C4-2B (cell line): ENCODE data around the gene ARAP1.
"Not testable (repeated sequence)": the region's sequence is repeated elsewhere in the genome, so short reads cannot be mapped to it uniquely, and the experiment has no call there.

Experiments
- H3K27ac ChIP-seq: fragments of 450-650 bp; 2 replicates; pipeline ENCODE4 v1.5.1; 2017
- ZFX ChIP-seq: fragments of 450-650 bp; IDR thresholded peaks from 2 replicates; pipeline ENCODE4 v1.6.1; 2017
- TF ChIP-seq, protein P1 (sequence below): fragments of 450-650 bp; conservative IDR thresholded peaks from 2 replicates; pipeline ENCODE4 v1.5.1; 2017; ENCODE audit warnings: mild to moderate bottlenecking

The ARAP1 gene

DNA sequence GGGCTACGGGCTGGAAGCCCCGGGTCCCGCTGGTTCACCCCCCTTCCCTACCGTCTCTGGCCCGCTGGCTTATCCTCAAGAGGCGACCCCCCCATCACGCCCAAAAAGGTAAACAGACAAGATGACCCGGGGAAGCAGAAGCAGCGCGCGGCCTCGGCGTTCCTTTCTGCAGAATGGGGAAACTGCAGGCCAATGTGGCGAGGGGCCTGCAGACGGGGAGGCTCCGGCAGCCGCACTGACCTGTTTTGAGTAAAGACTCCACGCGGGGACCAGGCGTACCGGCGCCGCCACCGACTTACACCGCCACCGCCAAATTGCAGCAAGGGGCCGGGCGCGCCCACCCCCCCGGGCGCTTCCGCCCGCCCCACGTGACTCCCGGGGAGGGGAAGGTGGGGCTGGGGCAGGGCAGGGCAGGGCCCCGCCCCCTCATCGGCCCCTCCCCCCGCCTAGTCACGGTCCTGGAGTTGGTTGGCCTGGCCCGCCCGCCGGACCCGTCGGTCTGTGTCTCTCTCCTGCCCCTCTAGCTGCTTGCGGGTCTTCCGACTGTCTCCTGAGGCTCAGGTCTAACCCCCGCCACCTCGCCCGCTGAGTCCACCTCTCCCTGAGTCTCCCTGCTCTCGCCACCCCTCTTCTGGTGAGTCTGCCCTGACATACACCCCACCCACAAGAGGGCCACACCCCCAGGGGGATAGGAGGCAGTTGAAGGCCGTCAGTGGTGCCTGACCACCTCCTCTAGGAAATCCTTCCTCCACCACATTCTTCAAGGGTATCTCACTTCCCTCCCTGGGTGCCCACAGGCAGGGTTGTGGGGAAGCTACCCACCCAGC, at the start of gene ARAP1:
Gene ARAP1 (minus strand): TSS at position 321 of the 827 bp plus-strand sequence. CDS start 25,280 bp downstream, outside the sequence.
- H3K27ac ChIP-seq: peak within 1 kb of the TSS; percentile 84
- peak; percentile 69; the same call in 1 of the 2 replicates for TF ChIP-seq ZFX
- TF ChIP-seq, protein P1, sequence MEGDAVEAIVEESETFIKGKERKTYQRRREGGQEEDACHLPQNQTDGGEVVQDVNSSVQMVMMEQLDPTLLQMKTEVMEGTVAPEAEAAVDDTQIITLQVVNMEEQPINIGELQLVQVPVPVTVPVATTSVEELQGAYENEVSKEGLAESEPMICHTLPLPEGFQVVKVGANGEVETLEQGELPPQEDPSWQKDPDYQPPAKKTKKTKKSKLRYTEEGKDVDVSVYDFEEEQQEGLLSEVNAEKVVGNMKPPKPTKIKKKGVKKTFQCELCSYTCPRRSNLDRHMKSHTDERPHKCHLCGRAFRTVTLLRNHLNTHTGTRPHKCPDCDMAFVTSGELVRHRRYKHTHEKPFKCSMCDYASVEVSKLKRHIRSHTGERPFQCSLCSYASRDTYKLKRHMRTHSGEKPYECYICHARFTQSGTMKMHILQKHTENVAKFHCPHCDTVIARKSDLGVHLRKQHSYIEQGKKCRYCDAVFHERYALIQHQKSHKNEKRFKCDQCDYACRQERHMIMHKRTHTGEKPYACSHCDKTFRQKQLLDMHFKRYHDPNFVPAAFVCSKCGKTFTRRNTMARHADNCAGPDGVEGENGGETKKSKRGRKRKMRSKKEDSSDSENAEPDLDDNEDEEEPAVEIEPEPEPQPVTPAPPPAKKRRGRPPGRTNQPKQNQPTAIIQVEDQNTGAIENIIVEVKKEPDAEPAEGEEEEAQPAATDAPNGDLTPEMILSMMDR: no peak

DNA sequence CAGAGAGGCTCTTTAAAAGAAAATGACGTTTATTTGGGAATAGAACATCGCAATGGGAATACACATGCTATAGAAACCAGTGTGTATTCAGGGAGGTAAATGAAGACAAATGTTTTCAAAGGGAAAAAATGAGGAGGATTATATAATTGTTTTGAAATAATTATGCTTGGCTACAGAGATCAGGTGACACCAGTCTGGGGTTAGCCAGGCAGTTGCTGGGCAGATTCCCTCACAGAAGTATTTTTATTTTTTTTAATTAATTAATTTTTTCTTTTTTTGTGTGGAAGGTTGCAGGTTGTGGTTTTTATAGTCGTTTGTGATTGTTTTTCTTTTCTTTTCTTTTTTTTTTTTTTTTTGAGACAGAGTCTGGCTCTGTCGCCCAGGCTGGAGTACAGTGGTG, 47.2 kb upstream of the ARAP1 start:
- no peak overlapping the region for H3K27ac ChIP-seq
- TF ChIP-seq ZFX: no peak
- TF ChIP-seq, protein P1: no peak

DNA sequence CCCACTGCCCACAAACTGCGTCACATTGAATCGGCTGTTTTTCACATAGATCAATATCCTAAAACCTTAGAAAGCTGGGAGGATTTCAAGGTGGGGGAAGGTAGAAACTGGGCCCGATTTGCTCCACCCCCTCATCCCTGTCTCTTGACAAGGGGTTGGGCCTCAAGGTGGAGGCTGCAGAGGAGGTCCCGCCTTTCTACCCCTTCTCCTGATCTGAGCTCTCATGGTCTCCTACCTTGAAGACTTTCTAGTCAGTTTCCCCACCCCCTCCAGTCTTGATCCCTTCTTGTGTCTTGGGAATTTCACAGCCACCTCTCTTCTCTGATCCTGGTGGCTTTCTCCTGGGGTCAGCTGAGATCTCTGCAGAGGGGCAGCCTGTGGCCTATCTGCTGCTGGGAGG, 46.2 kb upstream of the ARAP1 start:
- no peak overlapping the region for H3K27ac ChIP-seq
- TF ChIP-seq ZFX: no peak
- TF ChIP-seq, protein P1: no peak

DNA sequence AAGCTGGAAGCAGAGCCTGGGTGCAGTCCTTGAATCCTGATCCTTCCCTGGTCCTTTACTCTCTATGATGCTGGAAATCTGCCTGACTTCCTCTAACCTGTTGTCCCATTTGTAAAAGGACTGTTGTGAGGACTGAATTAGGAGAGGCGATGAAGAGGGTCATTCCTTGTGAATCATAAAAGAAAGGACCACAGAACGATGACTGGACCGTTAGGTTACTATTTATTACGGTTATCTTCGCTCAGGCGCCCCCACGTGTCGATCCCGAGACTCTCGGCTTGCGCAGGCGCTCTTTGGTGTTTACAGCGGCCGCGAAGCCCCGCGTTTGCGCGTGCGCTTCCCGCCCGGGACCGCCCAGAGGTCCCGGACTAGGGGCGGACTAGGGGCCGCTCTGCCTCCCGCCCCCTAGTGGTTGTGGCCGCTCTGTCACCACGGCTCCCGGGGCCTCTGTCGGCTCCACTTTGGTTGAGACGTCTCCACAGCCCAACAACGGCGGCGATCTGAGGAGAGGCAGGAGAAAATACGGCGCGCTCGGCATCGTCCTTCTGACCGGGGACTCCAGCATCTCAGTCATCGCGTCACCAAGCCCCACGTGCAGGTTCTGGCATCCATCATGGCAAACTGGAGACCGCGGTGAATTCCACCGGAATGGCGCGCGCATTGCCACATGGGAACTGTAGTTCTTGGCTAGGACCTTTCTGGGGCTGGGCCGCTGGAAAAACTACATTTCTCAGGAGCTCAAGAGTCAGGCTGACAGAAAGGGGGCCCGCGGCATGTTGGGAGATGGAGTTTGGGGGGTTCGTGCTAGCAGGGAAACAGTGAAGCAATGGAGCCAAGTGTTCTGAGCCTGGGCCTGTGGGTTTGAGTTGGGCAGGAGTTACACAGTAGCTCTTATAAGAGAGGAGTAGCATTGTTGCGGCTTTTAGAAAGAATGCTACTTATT, 41.5 kb upstream of the ARAP1 start, which contains the start of gene STARD10:
Gene STARD10 (minus strand): TSS at position 623 of the 943 bp plus-strand sequence. CDS start 12,866 bp downstream, outside the sequence.
- peak within 1 kb of the TSS; percentile 59 for H3K27ac ChIP-seq
- TF ChIP-seq ZFX: no peak
- TF ChIP-seq, protein P1: peak; percentile 100

DNA sequence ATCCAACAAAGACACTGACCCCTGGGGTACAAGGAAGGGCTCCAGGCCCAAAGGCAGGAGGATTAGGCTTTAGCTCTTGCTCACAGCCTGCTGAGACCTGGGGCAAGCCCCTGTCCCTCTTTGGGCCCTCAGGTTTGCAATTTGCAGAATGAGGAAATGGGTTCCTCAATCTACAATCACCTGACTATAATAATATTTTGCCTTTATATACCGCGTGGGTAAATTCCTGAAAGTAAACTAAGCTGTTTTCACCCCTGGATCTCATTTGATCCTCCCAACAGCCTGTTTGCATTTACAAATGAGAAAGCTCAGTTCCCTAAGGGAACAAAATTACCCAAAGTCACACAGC, 40.8 kb upstream of the ARAP1 start:
- no peak overlapping the region; the same call in 1 of the 2 replicates for H3K27ac ChIP-seq
- TF ChIP-seq, protein P1: no peak
- TF ChIP-seq ZFX: no peak

DNA sequence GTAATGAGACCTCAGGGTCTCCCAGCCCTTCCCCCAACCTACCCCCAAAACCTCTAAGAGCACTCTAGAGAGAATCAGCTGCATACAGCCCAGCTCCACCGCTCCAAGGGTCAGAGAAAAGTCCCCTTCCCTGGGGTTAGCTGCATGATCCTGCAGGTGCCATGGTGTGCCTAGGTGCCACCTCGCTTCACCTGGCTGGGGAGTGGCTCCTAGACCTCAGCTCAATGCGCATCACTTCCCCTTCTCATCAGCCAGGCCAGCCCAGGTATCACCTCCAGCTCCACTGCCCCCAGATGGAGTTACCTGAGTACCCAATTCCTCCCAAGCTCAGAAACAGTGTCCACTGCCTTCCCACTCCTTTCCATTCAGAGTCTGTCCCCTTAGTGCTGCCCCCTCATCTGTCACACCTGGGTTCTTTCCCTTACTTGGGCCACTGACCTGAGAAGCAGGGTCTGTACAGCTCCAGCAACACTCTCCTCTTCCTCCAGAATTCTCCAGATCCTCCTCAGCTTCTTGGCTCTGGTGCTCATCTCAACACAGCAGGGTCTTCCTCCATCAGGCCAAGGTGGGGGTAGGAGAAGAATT, 40.3 kb upstream of the ARAP1 start:
- no peak overlapping the region for H3K27ac ChIP-seq
- no peak for TF ChIP-seq ZFX
- TF ChIP-seq, protein P1: no peak

DNA sequence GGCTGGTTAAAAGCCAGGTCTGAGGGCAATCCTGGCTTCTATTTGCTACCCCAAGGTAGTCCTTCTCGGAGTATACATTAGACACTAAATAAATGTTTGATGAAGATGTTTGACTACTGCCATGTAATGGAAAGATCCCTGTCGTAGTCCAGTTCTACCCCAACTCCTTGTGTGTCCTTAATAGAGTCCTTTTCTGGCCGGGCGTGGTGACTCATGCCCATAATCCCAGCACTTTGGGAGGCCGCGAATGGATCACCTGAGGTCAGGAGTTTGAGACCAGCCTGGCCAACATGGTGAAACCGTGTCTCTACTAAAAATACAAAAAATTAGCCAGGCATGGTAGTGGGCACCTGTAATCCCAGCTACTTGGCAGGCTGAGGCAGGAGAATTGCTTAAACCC, 39.0 kb upstream of the ARAP1 start:
- not testable (repeated sequence) for H3K27ac ChIP-seq
